Psoas muscle (tissue), 8 donors: ENCODE measurements around the gene MEI4. TPM values are rescaled to one million over a fixed set of nuclear protein-coding genes. Genes with fewer than 3 reads are reported as not detected.

ENCODE experiments used
- ATAC-seq, 4 donors: fragments of 200-7000 bp; cut with Tn5 transposase; one replicate each; pipeline ENCODE4 v1.9.1; 2020; ENCODE audit warnings: moderate library complexity in 3 of 4, mild to moderate bottlenecking in 2 of 4
- DNase-seq, 2 donors: peaks; one replicate each; pipeline ENCODE4 v3.0.0-alpha.2; 2020
- H3K27ac ChIP-seq: fragments of 200-600 bp; one replicate; pipeline ENCODE4 v1.8.0; 2022
- H3K27me3 ChIP-seq, 3 donors: fragments of 200-600 bp in 1 of 3; one replicate each; pipeline versions ENCODE4 v1.6.1 to v1.8.0; 2013 to 2022; ENCODE audit warnings: low read length in 2 of 3, mild to moderate bottlenecking in 2 of 3, moderate library complexity in 1 of 3; ENCODE audit not compliant: insufficient read depth in 3 of 3
- H3K36me3 ChIP-seq, 2 donors: fragments of 200-600 bp in 1 of 2; one replicate each; pipeline versions ENCODE4 v1.6.1 to v1.8.0; 2013 to 2022; ENCODE audit warnings: low read depth in 1 of 2, mild to moderate bottlenecking in 1 of 2, moderate library complexity in 1 of 2; ENCODE audit not compliant: insufficient read depth in 1 of 2
- H3K4me1 ChIP-seq: fragments of 200-600 bp; one replicate; pipeline ENCODE4 v1.8.0; 2022
- H3K4me3 ChIP-seq: fragments of 200-600 bp; one replicate; pipeline ENCODE4 v1.8.0; 2022; ENCODE audit warnings: mild to moderate bottlenecking
- H3K9me3 ChIP-seq: fragments of 200-600 bp; one replicate; pipeline ENCODE4 v1.8.0; 2022
- CTCF ChIP-seq: fragments of 200-600 bp; IDR thresholded peaks from one replicate; pipeline ENCODE4 v1.8.0; 2022; ENCODE audit warnings: antibody characterized with exemption
- WGBS, 3 donors: extraction: QIAGEN DNeasy Blood & Tissue Kit; methylation state at CpG; one replicate each; pipeline versions ENCODE4 v1.1.6 to v1.1.7; 2013; 5-methylcytosine and 5-hydroxymethylcytosine counted together
- intact Hi-C, 2 donors: fragments of 100-400 bp; cut with DNase I; formaldehyde crosslinking; loops; one replicate each; pipeline versions ENCODE4 v1.11.0 to v1.14.2; 2022
- polyA plus RNA-seq, 3 donors: library from polyadenylated mRNA; stranded (reverse); fragments of 200-250 nt; gene quantifications; one replicate each; pipeline ENCODE4 v1.2.3, GENCODE V29; 2013
- total RNA-seq, 4 donors: library from RNA; stranded (reverse); fragmentation: NEBNext Ultra II Directional in 2 of 4; extraction: Animal tissue kit (Norgen Biotek cat#: 25700) in 2 of 4; gene quantifications; one replicate each; pipeline versions ENCODE4 v1.2.1 to v1.2.4, GENCODE V29; 2021 to 2023
- donor health status: healthy with polysubstance abuse.
- donor health status: DM: no; HTN: no; CAD: no; lungs with moderate emphysema.
- donor health status: Bipolar disorder and iron deficiency.
- donor health status: healthy.
- donor health status: DM: yes; HTN: yes; CAD: no.
- donor health status: DM: no; HTN: no; CAD: no.
- donor health status: DM: no; HTN: no; CAD: no.
- donor health status: DM: yes; HTN: yes; CAD: no.

Gene MEI4
- total and polyA plus RNA-seq, 7 donors: under 0.01 TPM; not detected in 6

DNA sequence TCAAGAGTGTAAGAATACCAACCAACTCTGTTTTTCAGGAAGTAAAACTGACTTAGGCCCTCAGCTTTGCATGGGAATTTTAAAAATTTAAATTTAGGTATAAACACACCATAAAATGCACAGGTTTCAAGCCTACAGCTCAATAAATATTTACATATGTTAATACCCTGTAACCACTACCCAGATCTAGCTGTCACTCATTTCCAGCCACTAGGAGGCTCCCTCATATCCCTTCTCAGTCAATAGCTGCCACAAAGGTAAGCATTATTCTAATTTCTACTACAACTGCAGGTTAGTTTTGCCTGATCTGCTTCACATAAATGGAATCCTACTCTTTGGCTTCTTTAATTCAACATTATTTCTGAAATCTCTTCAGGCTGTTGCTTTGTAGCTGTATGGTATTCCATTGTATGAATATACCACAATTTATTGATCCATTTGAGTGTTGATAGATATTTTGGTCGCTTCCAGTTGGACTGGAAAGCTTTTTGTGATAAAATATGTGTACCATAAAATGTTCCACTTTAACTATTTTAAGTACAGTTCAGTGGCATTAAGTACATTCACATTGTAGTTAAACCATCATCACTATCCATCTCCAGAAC is 32.5 kb upstream of the MEI4 start:
- ATAC-seq (no peak), DNase-seq (no peak)
- Histone ChIP-seq H3K9me3 (no peaks in the 10 kb centered on the region), H3K27ac (no peak overlapping the region), H3K27me3 (no peaks in the 10 kb centered on the region), H3K4me1 (no peaks in the 10 kb centered on the region), H3K36me3 (no peaks in the 10 kb centered on the region), H3K4me3 (no peak overlapping the region)
- WGBS, 3 donors: 62 to 73% (median 65%) methylated on average over 1 of the region's 1 CpG
- no peak for TF ChIP-seq CTCF
- intact Hi-C loops: no loop called here

- WGBS, 3 donors: 81 to 89% (median 85%) methylated on average over 5 of the region's 5 CpGs
- Histone ChIP-seq H3K4me3 (no peak overlapping the region), H3K27ac (no peak overlapping the region), H3K4me1 (no peaks in the 10 kb centered on the region), H3K27me3 (no peaks in the 10 kb centered on the region), H3K36me3 (no peaks in the 10 kb centered on the region), H3K9me3 (peaks cover 3% of the 10 kb centered on the region)
- TF ChIP-seq CTCF: no peak
- intact Hi-C loops: no loop called here
- no peak for ATAC-seq
- no peak for DNase-seq
Measured at GRCh38 chr6:77624515-77624914, 28.3 kb upstream of the MEI4 start.

- 69 to 88% (median 78%) methylated on average over 1 of the region's 1 CpG for WGBS, 3 donors
- TF ChIP-seq CTCF: no peak
- Histone ChIP-seq H3K4me1 (no peaks in the 10 kb centered on the region), H3K36me3 (no peaks in the 10 kb centered on the region), H3K27ac (no peak overlapping the region), H3K9me3 (peaks cover 3% of the 10 kb centered on the region), H3K4me3 (no peak overlapping the region), H3K27me3 (no peaks in the 10 kb centered on the region)
- DNase-seq (no peak), ATAC-seq (no peak)
- intact Hi-C loops: no loop called here
Measured at GRCh38 chr6:77626426-77626825, 26.4 kb upstream of the MEI4 start.

- H3K27ac ChIP-seq: no peak overlapping the region
- DNase-seq: no peak
- no peak for ATAC-seq
- peaks cover 3% of the 10 kb centered on the region for H3K9me3 ChIP-seq
- H3K27me3 ChIP-seq: no peaks in the 10 kb centered on the region
- no peak for TF ChIP-seq CTCF
- H3K4me1 ChIP-seq: no peaks in the 10 kb centered on the region
- no peaks in the 10 kb centered on the region for H3K36me3 ChIP-seq
- H3K4me3 ChIP-seq: no peak overlapping the region
- 70 to 73% (median 72%) methylated on average over 2 of the region's 2 CpGs for WGBS, 3 donors
- intact Hi-C loops: no loop called here
Measured at GRCh38 chr6:77630014-77630413, 22.8 kb upstream of the MEI4 start.

DNA sequence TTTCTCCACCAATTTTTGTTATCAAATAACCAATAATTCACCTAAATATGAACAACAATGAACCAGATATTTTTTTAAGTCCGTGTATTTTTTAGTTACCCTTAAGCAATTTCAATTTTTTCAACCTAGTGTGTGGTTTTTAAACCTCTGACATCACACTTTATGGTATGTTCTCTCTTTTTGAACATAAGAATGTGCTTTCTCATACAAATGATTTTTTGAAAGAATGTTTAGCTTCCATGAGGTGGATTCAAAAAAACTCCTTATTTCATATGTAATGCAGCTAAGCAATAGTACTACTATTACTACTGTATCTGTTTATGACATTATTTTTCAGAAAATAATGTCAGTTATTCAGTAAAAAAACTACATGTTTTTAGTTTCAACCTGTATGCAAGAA is 19.4 kb upstream of the MEI4 start:
- H3K36me3 ChIP-seq: no peaks in the 10 kb centered on the region
- no peak overlapping the region for H3K27ac ChIP-seq
- H3K9me3 ChIP-seq: no peaks in the 10 kb centered on the region
- no peak overlapping the region for H3K4me3 ChIP-seq
- ATAC-seq (no peak), DNase-seq (no peak)
- 62 to 79% (median 64%) methylated on average over 1 of the region's 1 CpG for WGBS, 3 donors
- peaks cover 0 to 2% (median 0%) of the 10 kb centered on the region in 3 donors for H3K27me3 ChIP-seq
- intact Hi-C loops: no loop called here
- no peaks in the 10 kb centered on the region for H3K4me1 ChIP-seq
- no peak for TF ChIP-seq CTCF
